Fibroblast of the aortic adventitia (primary cell): ENCODE results near the gene YPEL3. TPM values are rescaled to one million over a fixed set of nuclear protein-coding genes. Genes with fewer than 3 reads are reported as not detected.

Experiments used
- DNase-seq: peaks from one replicate; pipeline ENCODE4 v3.0.0-alpha.2; 2010; ENCODE audit warnings: low read depth
- H3K4me3 ChIP-seq: 2 replicates; pipeline ENCODE4 v1.5.1; 2011; ENCODE audit warnings: low read depth, mild to moderate bottlenecking, control low read depth, low read length, moderate library complexity
- CTCF ChIP-seq: IDR thresholded peaks from 2 replicates; pipeline ENCODE4 v1.5.1; 2011; ENCODE audit warnings: mild to moderate bottlenecking, low read length, control low read depth, inconsistent platforms; ENCODE audit not compliant: insufficient read depth
- total RNA-seq: library from RNA; depleted of rRNA; stranded (reverse); fragments of >200 nt; gene quantifications from 2 replicates; pipeline ENCODE4 v1.2.3, GENCODE V29; 2012; ENCODE audit warnings: low replicate concordance

YPEL3 gene
- total RNA-seq, 1 donor: 19.8 TPM

GRCh38 chr16:30112197-30113030 lies 16.4 kb upstream of the YPEL3 start:
- H3K4me3 ChIP-seq: no peak overlapping the region
- peak; percentile 69 for TF ChIP-seq CTCF
- peak; percentile 63 for DNase-seq

- no peak for TF ChIP-seq CTCF
- peak; percentile 25 for DNase-seq
- H3K4me3 ChIP-seq: no peak overlapping the region
Measured at GRCh38 chr16:30110661-30111060, 14.6 kb upstream of the YPEL3 start.

- no peak for DNase-seq
- no peak for TF ChIP-seq CTCF
- H3K4me3 ChIP-seq: no peak overlapping the region
Measured at GRCh38 chr16:30108059-30108850, 12.2 kb upstream of the YPEL3 start.

- TF ChIP-seq CTCF: no peak
- no peak for DNase-seq
- no peak overlapping the region for H3K4me3 ChIP-seq
Measured at GRCh38 chr16:30104492-30104891, 8.5 kb upstream of the YPEL3 start.

- TF ChIP-seq CTCF: no peak
- no peak overlapping the region for H3K4me3 ChIP-seq
- no peak for DNase-seq
Measured at GRCh38 chr16:30104090-30104489, 8.1 kb upstream of the YPEL3 start.

- no peak overlapping the region for H3K4me3 ChIP-seq
- DNase-seq: no peak
- no peak for TF ChIP-seq CTCF
Measured at GRCh38 chr16:30096862-30097563, 1.0 kb upstream of the YPEL3 start.
